Ovary (tissue), 3 donors: ENCODE data around the gene EPHA1.

Source experiments
- POLR2A ChIP-seq: fragments of 450-650 bp; IDR thresholded peaks from one replicate; pipeline ENCODE4 v1.6.1; 2017; ENCODE audit warnings: antibody characterized with exemption, mild to moderate bottlenecking, moderate library complexity
- TF ChIP-seq, protein P1 (sequence below), 3 donors: fragments of 450-650 bp in 2 of 3; fragments of 200-600 bp in 1 of 3; IDR thresholded peaks; one replicate each; pipeline versions ENCODE4 v1.5.1 to v1.8.0; 2016 to 2022; ENCODE audit warnings: antibody characterized with exemption in 3 of 3, mild to moderate bottlenecking in 1 of 3
- donor health status: DM: no; HTN: no; CAD: no.

DNA sequence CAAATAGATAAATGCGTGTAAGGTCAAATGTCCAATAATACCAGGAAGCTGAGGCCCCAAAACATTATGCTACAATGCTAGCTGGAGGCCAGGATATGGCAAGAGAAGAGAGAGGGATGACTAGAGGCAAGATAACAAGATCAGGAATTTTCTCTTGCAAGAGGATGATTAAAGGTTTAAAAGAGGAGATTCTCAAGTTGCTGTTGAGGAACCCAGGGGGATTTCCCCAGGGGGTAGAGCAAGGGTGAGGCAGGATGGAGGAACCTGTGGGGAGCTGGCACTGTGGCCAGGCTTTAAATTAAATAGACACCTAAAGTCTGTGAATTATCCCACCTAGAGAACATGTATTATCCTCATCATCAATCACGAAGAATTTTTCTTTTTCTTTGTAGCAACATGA, 31.2 kb upstream of the EPHA1 start:
- no peak for TF ChIP-seq POLR2A
- TF ChIP-seq, protein P1, sequence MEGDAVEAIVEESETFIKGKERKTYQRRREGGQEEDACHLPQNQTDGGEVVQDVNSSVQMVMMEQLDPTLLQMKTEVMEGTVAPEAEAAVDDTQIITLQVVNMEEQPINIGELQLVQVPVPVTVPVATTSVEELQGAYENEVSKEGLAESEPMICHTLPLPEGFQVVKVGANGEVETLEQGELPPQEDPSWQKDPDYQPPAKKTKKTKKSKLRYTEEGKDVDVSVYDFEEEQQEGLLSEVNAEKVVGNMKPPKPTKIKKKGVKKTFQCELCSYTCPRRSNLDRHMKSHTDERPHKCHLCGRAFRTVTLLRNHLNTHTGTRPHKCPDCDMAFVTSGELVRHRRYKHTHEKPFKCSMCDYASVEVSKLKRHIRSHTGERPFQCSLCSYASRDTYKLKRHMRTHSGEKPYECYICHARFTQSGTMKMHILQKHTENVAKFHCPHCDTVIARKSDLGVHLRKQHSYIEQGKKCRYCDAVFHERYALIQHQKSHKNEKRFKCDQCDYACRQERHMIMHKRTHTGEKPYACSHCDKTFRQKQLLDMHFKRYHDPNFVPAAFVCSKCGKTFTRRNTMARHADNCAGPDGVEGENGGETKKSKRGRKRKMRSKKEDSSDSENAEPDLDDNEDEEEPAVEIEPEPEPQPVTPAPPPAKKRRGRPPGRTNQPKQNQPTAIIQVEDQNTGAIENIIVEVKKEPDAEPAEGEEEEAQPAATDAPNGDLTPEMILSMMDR (IDR thresholded peaks at IDR 0.05): no peak
